ENCODE data around the gene P2RY11.

DNA sequence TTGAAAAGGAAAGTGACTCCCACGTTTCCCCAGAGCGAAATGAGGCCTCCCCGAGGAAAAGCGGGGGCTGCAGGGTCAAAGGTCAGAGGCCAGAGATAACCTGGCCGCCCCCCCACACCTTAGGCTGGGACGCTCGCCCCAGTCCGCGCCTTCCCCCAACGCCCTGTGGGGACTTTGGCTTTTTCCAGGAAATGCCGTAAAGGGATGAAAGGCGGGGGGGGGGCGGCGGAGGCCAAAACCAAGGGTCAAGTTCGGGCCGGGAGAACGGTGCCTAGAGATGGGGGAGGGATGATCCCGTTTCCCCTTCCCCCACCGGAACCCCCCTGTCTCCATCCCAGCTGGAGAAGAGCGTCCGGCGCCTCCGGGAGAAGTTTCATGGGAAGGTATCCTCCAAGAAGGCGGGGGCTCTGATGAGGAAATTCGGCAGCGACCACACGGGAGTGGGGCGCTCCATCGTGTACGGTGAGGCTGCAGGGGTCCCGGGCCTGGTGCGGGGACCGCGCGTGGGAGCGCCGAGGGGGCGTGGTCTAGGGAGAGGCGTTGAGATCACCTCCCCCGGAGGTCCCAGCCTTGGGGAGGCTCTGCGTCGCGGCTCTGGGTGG, 24.8 kb upstream of the P2RY11 start:
- TF ChIP-seq, protein P1, sequence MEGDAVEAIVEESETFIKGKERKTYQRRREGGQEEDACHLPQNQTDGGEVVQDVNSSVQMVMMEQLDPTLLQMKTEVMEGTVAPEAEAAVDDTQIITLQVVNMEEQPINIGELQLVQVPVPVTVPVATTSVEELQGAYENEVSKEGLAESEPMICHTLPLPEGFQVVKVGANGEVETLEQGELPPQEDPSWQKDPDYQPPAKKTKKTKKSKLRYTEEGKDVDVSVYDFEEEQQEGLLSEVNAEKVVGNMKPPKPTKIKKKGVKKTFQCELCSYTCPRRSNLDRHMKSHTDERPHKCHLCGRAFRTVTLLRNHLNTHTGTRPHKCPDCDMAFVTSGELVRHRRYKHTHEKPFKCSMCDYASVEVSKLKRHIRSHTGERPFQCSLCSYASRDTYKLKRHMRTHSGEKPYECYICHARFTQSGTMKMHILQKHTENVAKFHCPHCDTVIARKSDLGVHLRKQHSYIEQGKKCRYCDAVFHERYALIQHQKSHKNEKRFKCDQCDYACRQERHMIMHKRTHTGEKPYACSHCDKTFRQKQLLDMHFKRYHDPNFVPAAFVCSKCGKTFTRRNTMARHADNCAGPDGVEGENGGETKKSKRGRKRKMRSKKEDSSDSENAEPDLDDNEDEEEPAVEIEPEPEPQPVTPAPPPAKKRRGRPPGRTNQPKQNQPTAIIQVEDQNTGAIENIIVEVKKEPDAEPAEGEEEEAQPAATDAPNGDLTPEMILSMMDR (IDR thresholded peaks at IDR 0.05): no peak
- TF ChIP-seq POLR2A (IDR thresholded peaks at IDR 0.05): no peak

Data from esophagus squamous epithelium (tissue), 4 donors.